Fibroblast of lung (primary cell): ENCODE results near the gene ZNF766. TPM values are rescaled to one million over a fixed set of nuclear protein-coding genes. Genes with fewer than 3 reads are reported as not detected.
"Not testable (repeated sequence)": the region's sequence is repeated elsewhere in the genome, so short reads cannot be mapped to it uniquely, and the experiment has no call there.

ENCODE experiments used
- DNase-seq, 2 donors: peaks; one replicate each; pipeline versions ENCODE4 v3.0.0 to v3.0.0-alpha.2; 2010; ENCODE audit warnings: low read depth in 2 of 2
- H2AFZ ChIP-seq: 2 replicates; pipeline ENCODE4 v1.5.1; 2012; ENCODE audit warnings: low read length, control low read depth, inconsistent platforms
- H3K27ac ChIP-seq: 2 replicates; pipeline ENCODE4 v1.5.1; 2011; ENCODE audit warnings: low read length, control low read depth; ENCODE audit not compliant: insufficient read depth
- H3K27me3 ChIP-seq: 2 replicates; pipeline ENCODE4 v1.5.1; 2011; ENCODE audit warnings: mild to moderate bottlenecking, low read length; ENCODE audit not compliant: control insufficient read depth, insufficient read depth
- H3K36me3 ChIP-seq: 2 replicates; pipeline ENCODE4 v1.5.1; 2011; ENCODE audit warnings: low read length; ENCODE audit not compliant: control insufficient read depth, insufficient read depth
- H3K4me1 ChIP-seq: 2 replicates; pipeline ENCODE4 v1.5.1; 2011; ENCODE audit warnings: low read length; ENCODE audit not compliant: control insufficient read depth, insufficient read depth; ENCODE audit errors: extremely low read depth
- H3K4me2 ChIP-seq: 2 replicates; pipeline ENCODE4 v1.5.1; 2011; ENCODE audit warnings: low read length, control low read depth; ENCODE audit not compliant: insufficient read depth; ENCODE audit errors: extremely low read depth
- H3K4me3 ChIP-seq, 4 experiments: fragments of 200-600 bp in 1 of 4; sonication (generic) in 1 of 4; replicated peaks in 1 of 4; 2 replicates each; pipeline ENCODE4 v1.5.1; 2011 to 2016; ENCODE audit warnings: low read length in 4 of 4, low read depth in 3 of 4, mild to moderate bottlenecking in 3 of 4, control low read depth in 2 of 4, inconsistent platforms in 1 of 4, mixed read lengths in 1 of 4; ENCODE audit not compliant: insufficient read depth in 1 of 4; ENCODE audit errors: control extremely low read depth in 1 of 4
- H3K79me2 ChIP-seq: 2 replicates; pipeline ENCODE4 v1.5.1; 2012; ENCODE audit warnings: mild to moderate bottlenecking, low read length, inconsistent platforms; ENCODE audit not compliant: control insufficient read depth, insufficient read depth
- H3K9ac ChIP-seq: 2 replicates; pipeline ENCODE4 v1.5.1; 2011; ENCODE audit warnings: mild to moderate bottlenecking, low read length, control low read depth; ENCODE audit not compliant: insufficient read depth
- H3K9me3 ChIP-seq: 2 replicates; pipeline ENCODE4 v1.5.1; 2012; ENCODE audit warnings: low read depth, low read length; ENCODE audit not compliant: control insufficient read depth, insufficient read depth
- H4K20me1 ChIP-seq: 2 replicates; pipeline ENCODE4 v1.5.1; 2011; ENCODE audit warnings: low read length; ENCODE audit not compliant: control insufficient read depth, insufficient read depth; ENCODE audit errors: extremely low read depth
- EZH2 ChIP-seq: IDR thresholded peaks from 2 replicates; pipeline ENCODE4 v1.5.1; 2012; ENCODE audit warnings: low read length, control low read depth, mild to moderate bottlenecking; ENCODE audit errors: missing control alignments
- polyA plus RNA-seq, 2 donors: library from polyadenylated mRNA; depleted of rRNA in 1 of 2; stranded (reverse) in 1 of 2; unstranded in 1 of 2; fragments of >200 nt; gene quantifications; 2 replicates each; pipeline ENCODE4 v1.2.1, GENCODE V29; 2011 to 2012; ENCODE audit warnings: missing spikeins in 1 of 2
- total RNA-seq: library from RNA; depleted of rRNA; stranded (reverse); fragments of >200 nt; gene quantifications from 2 replicates; pipeline ENCODE4 v1.2.1, GENCODE V29; 2014
- TF ChIP-seq, protein P1 (sequence below), 2 donors: IDR thresholded peaks in 1 of 2; conservative IDR thresholded peaks in 1 of 2; 1 replicate in 1 of 2; 2 replicates in 1 of 2; pipeline ENCODE4 v1.5.1; 2011 to 2012; ENCODE audit warnings: low read length in 2 of 2, control low read depth in 1 of 2, inconsistent platforms in 1 of 2, low read depth in 1 of 2, mild to moderate bottlenecking in 1 of 2

Gene ZNF766
- total and polyA plus RNA-seq, 2 donors (not counting 1 experiment from before 2014, with no cell fraction given): 13.4 to 13.7 TPM

DNA sequence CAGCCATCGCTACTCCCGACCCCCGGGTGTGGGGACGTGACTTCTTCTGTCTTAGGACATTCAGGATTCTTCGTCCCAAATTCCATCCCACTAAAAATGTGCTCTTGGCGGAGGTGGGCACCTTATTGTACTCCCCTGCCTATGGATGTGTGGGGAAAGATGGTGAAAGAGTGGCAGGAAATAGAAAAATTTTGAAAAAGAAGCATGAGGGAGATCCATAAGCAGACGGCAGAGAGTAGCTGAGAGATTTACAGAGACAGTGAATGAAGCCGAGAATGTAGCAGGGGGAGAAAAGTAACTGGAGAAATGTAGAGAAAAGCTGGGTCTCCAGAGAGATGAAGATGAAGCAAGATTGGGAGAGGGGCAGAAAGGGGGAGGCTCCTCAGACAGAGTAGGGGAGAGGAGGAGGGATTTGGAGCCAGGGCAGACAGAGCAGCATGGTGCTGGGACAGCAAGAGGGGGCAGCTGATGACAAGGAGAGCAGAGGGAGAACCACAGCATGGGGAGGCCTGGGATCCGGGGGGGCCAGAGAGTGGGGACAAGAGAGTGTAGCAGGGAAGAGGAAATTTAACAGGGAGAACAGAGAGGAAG, 67.5 kb downstream of the ZNF766 start:
- no peaks in the 10 kb centered on the region for H4K20me1 ChIP-seq
- no peaks in the 10 kb centered on the region for H3K9me3 ChIP-seq
- peak overlapping the region; percentile 86 for H3K9ac ChIP-seq

GRCh38 chr19:52339022-52339421, 69.6 kb downstream of the ZNF766 start:
- not testable (repeated sequence) for H3K4me3 ChIP-seq, DNase-seq, H2AFZ ChIP-seq, H4K20me1 ChIP-seq, H3K9me3 ChIP-seq, H3K36me3 ChIP-seq, H3K27me3 ChIP-seq, H3K27ac ChIP-seq, H3K4me1 ChIP-seq, H3K4me2 ChIP-seq, H3K79me2 ChIP-seq, H3K9ac ChIP-seq

More for the DNA sequence above, 67.5 kb downstream of the ZNF766 start:
- H3K4me3 ChIP-seq: peak overlapping the region; percentile 81 to 97 (median 91)
- H3K79me2 ChIP-seq: no peaks in the 10 kb centered on the region
- no peaks in the 10 kb centered on the region for H3K36me3 ChIP-seq
- peak overlapping the region; percentile 89 for H3K27ac ChIP-seq
- DNase-seq: peak; percentile 15 to 17
- TF ChIP-seq, protein P1, sequence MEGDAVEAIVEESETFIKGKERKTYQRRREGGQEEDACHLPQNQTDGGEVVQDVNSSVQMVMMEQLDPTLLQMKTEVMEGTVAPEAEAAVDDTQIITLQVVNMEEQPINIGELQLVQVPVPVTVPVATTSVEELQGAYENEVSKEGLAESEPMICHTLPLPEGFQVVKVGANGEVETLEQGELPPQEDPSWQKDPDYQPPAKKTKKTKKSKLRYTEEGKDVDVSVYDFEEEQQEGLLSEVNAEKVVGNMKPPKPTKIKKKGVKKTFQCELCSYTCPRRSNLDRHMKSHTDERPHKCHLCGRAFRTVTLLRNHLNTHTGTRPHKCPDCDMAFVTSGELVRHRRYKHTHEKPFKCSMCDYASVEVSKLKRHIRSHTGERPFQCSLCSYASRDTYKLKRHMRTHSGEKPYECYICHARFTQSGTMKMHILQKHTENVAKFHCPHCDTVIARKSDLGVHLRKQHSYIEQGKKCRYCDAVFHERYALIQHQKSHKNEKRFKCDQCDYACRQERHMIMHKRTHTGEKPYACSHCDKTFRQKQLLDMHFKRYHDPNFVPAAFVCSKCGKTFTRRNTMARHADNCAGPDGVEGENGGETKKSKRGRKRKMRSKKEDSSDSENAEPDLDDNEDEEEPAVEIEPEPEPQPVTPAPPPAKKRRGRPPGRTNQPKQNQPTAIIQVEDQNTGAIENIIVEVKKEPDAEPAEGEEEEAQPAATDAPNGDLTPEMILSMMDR (conservative IDR thresholded peaks at IDR 0.05 in 1 of 2, IDR thresholded peaks at IDR 0.05 in 1 of 2; ENCODE audit: low read depth in 1 of 2, low read length in 2 of 2): no peak
- no peak for TF ChIP-seq EZH2
- H3K4me2 ChIP-seq: peak overlapping the region; percentile 89
- H2AFZ ChIP-seq: peak overlapping the region; percentile 91
- H3K4me1 ChIP-seq: no peaks in the 10 kb centered on the region
- no peaks in the 10 kb centered on the region for H3K27me3 ChIP-seq

DNA sequence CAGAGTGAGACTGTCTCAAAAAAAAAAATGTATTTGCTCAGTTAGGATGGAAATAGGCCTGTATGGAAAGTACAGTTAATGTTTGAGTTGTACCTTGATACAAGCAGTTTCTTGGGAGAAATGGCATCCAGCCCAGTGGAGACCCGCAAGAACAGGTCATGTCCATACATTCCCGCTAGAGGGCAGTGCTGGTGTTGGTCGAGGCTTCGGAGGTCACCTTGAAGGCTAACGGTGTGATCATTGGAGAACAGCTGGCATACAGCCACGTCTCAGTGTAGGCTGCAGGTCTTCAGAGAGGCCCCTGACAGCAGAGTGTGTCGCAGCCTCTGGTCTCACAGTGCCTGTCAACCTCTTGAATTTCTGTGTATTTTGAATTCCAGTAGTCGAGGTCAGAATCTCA, 74.2 kb downstream of the ZNF766 start:
- Histone ChIP-seq H3K27me3 (no peaks in the 10 kb centered on the region), H3K9ac (no peak overlapping the region), H3K79me2 (no peaks in the 10 kb centered on the region), H4K20me1 (no peaks in the 10 kb centered on the region), H3K4me3 (no peak overlapping the region), H3K27ac (no peak overlapping the region), H3K9me3 (no peaks in the 10 kb centered on the region), H3K36me3 (no peaks in the 10 kb centered on the region), H3K4me1 (no peaks in the 10 kb centered on the region), H2AFZ (no peak overlapping the region), H3K4me2 (no peak overlapping the region)
- DNase-seq: peak; percentile 23 to 25
- TF ChIP-seq EZH2: no peak
- TF ChIP-seq, protein P1 (conservative IDR thresholded peaks at IDR 0.05 in 1 of 2, IDR thresholded peaks at IDR 0.05 in 1 of 2; ENCODE audit: low read depth in 1 of 2, low read length in 2 of 2): peak in 1 of 2 donors; percentile 36
